Upper lobe of left lung (tissue), 6 donors: ENCODE results near the gene ACAP3. TPM values are rescaled to one million over a fixed set of nuclear protein-coding genes. Genes with fewer than 3 reads are reported as not detected.

ENCODE experiments used
- ATAC-seq, 2 donors: fragments of 200-7000 bp; cut with Tn5 transposase; one replicate each; pipeline ENCODE4 v1.9.1; 2022; ENCODE audit warnings: mild to moderate bottlenecking in 2 of 2, moderate library complexity in 2 of 2; ENCODE audit not compliant: low FRiP score in 2 of 2
- DNase-seq, 2 donors: peaks; one replicate each; pipeline ENCODE4 v3.0.0-alpha.2; 2019 to 2020
- H3K27ac ChIP-seq, 4 donors: fragments of 200-600 bp; sonication (generic); one replicate each; pipeline ENCODE4 v1.5.1; 2016 to 2019
- H3K27me3 ChIP-seq, 4 donors: fragments of 200-600 bp; sonication (generic); one replicate each; pipeline ENCODE4 v1.5.1; 2017 to 2019
- H3K36me3 ChIP-seq, 4 donors: fragments of 200-600 bp; sonication (generic); one replicate each; pipeline ENCODE4 v1.5.1; 2016 to 2019
- H3K4me1 ChIP-seq, 4 donors: fragments of 200-600 bp; sonication (generic); one replicate each; pipeline ENCODE4 v1.5.1; 2018 to 2019
- H3K4me3 ChIP-seq, 4 donors: fragments of 200-600 bp; sonication (generic); one replicate each; pipeline ENCODE4 v1.5.1; 2017 to 2019; ENCODE audit warnings: mild to moderate bottlenecking in 2 of 4, moderate library complexity in 1 of 4
- H3K9me3 ChIP-seq, 4 donors: fragments of 200-600 bp; sonication (generic); one replicate each; pipeline ENCODE4 v1.5.1; 2018 to 2019
- EP300 ChIP-seq, 4 donors: sonication (generic); formaldehyde crosslinking; IDR thresholded peaks; one replicate each; pipeline ENCODE4 v1.5.1; 2017; ENCODE audit warnings: antibody characterized with exemption in 4 of 4, control low read depth in 2 of 4
- POLR2A ChIP-seq, 4 donors: fragments of 450-650 bp; IDR thresholded peaks; one replicate each; pipeline ENCODE4 v1.5.1; 2016 to 2017; ENCODE audit warnings: antibody characterized with exemption in 4 of 4, mild to moderate bottlenecking in 2 of 4
- POLR2AphosphoS5 ChIP-seq, 2 donors: sonication (generic); formaldehyde crosslinking; IDR thresholded peaks; one replicate each; pipeline ENCODE4 v1.5.1; 2017; ENCODE audit warnings: antibody characterized with exemption in 2 of 2
- WGBS, 2 donors: methylation state at CpG; one replicate each; pipeline ENCODE4 v1.1.5; 2017 to 2018; 5-methylcytosine and 5-hydroxymethylcytosine counted together
- total RNA-seq, 6 donors: library from RNA; depleted of rRNA in 4 of 6; stranded (reverse); fragments of >200 nt in 4 of 6; gene quantifications; one replicate each; pipeline versions ENCODE4 v1.1.0 to v1.2.1, GENCODE V29; 2016 to 2021
- TF ChIP-seq, protein P1 (sequence below), 6 experiments: fragments of 450-650 bp in 4 of 6; fragments of 200-600 bp in 2 of 6; sonication (generic) in 2 of 6; IDR thresholded peaks; one replicate each; pipeline ENCODE4 v1.5.1; 2016 to 2019; ENCODE audit warnings: antibody characterized with exemption in 6 of 6
- donor health status: DM: no; HTN: no; CAD: no; lungs with moderate emphysema.
- donor health status: DM: no; HTN: yes; CAD: no; lungs with severe emphysema.

The ACAP3 gene
- total RNA-seq, 6 donors from 2014 or later, result 33.5 to 166 (median 60.1) TPM

DNA sequence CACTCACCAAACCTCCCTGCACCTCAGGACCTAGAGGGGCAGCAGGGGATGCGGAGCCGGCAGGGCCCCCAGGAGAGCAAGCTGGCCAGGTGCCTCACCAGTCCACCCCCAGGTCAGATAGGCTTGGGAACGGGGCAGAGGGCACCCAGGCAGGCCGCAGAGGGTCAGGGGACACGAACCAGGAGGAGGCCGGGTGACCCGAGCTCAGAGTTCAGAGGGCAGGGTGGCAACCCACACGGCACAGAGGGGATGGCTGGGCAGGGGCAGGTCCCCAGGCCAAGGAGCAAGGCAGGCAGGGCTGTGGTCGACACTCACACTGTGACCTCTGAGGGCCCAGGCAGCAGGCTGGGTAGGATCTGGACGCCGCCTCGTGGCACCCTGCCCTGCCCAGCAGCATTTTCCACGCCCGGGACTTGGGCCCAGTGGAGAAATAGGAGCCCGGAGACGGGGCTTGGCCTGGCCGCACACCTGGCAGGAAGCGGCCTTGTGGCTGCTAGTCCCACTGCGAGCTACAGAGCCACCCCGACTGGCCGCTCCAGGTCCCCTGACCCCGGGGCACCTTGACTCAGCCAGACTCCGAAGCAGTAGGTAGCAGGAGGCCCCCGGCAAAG is 36.2 kb upstream of the ACAP3 start:
- TF ChIP-seq, protein P1, sequence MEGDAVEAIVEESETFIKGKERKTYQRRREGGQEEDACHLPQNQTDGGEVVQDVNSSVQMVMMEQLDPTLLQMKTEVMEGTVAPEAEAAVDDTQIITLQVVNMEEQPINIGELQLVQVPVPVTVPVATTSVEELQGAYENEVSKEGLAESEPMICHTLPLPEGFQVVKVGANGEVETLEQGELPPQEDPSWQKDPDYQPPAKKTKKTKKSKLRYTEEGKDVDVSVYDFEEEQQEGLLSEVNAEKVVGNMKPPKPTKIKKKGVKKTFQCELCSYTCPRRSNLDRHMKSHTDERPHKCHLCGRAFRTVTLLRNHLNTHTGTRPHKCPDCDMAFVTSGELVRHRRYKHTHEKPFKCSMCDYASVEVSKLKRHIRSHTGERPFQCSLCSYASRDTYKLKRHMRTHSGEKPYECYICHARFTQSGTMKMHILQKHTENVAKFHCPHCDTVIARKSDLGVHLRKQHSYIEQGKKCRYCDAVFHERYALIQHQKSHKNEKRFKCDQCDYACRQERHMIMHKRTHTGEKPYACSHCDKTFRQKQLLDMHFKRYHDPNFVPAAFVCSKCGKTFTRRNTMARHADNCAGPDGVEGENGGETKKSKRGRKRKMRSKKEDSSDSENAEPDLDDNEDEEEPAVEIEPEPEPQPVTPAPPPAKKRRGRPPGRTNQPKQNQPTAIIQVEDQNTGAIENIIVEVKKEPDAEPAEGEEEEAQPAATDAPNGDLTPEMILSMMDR (IDR thresholded peaks at IDR 0.05), result no peak
- TF ChIP-seq EP300 (IDR thresholded peaks at IDR 0.05) (no peak), POLR2AphosphoS5 (IDR thresholded peaks at IDR 0.05) (no peak), POLR2A (IDR thresholded peaks at IDR 0.05) (no peak)
- Histone ChIP-seq H3K4me3 (no peak overlapping the region), H3K9me3 (no peaks in the 10 kb centered on the region), H3K4me1 (peaks cover 33 to 53% (median 45%) of the 10 kb centered on the region in 4 donors), H3K27me3 (no peaks in the 10 kb centered on the region), H3K36me3 (peaks cover 3 to 31% (median 21%) of the 10 kb centered on the region in 4 donors), H3K27ac (peak overlapping the region in 1 of 4 donors; percentile 49)
- ATAC-seq (no peak), DNase-seq (peak in 1 of 2 donors; percentile 78)
- WGBS, 2 donors, result 88 to 93% methylated on average over 18 to 24 of the region's 24 CpGs

DNA sequence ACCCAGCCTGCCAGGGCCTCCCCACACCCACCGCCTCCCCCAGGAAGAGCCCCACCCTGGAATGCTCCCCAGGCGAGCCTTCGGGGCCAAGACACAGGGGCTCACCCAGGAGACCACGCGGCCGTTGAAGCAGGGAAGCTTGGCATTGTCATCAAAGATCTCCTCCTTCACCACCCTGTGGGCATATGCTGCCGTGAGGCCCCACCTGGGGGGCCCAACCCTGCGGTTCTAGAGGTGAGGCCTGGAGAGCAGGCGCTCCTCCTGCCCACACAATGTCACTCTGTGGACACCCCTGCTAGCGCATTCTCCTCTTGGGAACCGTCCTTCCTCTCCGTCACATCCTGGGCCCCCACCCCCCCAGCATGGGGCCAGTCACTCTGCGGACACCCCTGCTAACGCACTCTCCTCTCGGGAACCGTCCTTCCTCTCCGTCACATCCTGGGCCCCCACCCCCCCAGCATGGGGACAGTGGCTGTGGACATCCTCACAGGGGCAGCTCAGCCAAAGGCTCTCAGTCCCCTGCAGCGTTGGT is 34.9 kb upstream of the ACAP3 start:
- peaks cover 27 to 43% (median 36%) of the 10 kb centered on the region in 4 donors for H3K4me1 ChIP-seq
- no peak for ATAC-seq
- peak in 1 of 2 donors; percentile 73 for DNase-seq
- no peaks in the 10 kb centered on the region for H3K9me3 ChIP-seq
- H3K36me3 ChIP-seq, result peaks cover 3 to 44% (median 33%) of the 10 kb centered on the region in 4 donors
- no peak overlapping the region for H3K27ac ChIP-seq
- no peak for TF ChIP-seq EP300 (IDR thresholded peaks at IDR 0.05)
- TF ChIP-seq POLR2AphosphoS5 (IDR thresholded peaks at IDR 0.05), result no peak
- no peak for TF ChIP-seq POLR2A (IDR thresholded peaks at IDR 0.05)
- TF ChIP-seq, protein P1 (IDR thresholded peaks at IDR 0.05), result no peak
- H3K27me3 ChIP-seq, result no peaks in the 10 kb centered on the region
- H3K4me3 ChIP-seq, result no peak overlapping the region
- WGBS, 2 donors, result 83 to 88% methylated on average over 14 to 18 of the region's 18 CpGs

DNA sequence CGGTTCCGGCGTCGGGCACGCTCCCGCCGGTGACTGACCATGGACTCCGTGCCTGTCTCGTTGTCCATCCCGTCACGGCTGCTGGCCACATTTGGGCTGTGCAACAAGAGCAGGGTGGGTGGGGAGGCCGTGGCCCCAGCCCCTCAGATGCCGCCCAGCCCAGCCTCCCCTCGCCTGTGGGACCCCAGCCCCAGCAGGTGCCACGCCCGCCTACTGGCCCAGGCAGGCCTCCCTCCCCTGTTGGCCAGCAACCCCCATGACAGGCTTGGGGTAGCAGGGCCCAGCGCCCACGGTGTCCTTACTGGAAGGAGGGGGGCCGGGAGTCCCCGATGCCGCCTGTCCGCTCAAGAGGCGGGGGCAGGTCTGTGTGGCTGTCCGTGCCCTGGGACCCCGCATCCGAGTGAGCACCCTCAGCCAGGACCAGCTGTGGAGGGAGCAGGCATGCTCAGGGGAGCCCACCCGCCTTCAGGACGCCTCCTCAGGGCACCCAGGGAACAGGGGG is 34.4 kb upstream of the ACAP3 start:
- ATAC-seq (no peak), DNase-seq (peak in 1 of 2 donors; percentile 83)
- H3K27me3 ChIP-seq, result no peaks in the 10 kb centered on the region
- H3K4me1 ChIP-seq, result peaks cover 21 to 38% (median 31%) of the 10 kb centered on the region in 4 donors
- no peaks in the 10 kb centered on the region for H3K9me3 ChIP-seq
- H3K36me3 ChIP-seq, result peaks cover 3 to 49% (median 36%) of the 10 kb centered on the region in 4 donors
- H3K4me3 ChIP-seq, result no peak overlapping the region
- TF ChIP-seq POLR2AphosphoS5 (IDR thresholded peaks at IDR 0.05) (no peak), POLR2A (IDR thresholded peaks at IDR 0.05) (no peak), EP300 (IDR thresholded peaks at IDR 0.05) (no peak)
- TF ChIP-seq, protein P1 (IDR thresholded peaks at IDR 0.05), result no peak
- H3K27ac ChIP-seq, result no peak overlapping the region
- 94% methylated on average over 10 to 25 of the region's 28 CpGs for whole genome bisulfite sequencing, 2 donors

DNA sequence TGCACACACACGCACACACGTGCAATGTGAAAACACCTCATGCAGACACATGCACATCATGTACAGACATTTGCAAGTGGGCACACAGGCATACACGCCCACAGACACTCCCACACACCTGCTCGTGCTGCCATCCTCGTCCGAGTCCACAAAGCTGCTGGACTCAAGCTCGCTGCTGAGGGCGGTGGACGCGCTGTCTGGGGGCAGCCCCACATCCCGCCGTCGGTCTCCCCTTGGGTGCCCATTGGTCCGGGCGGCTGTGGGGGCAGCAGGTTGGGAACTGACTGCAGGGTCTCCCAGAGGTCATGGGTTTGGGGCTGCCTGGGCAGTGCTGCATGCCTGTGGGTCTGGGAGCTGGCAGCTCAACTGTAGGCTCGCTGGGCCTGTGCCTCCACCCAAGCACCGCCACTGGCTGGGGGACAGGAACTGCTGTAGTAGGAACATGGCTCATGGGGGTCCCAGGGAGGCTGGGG is 33.9 kb upstream of the ACAP3 start:
- H3K36me3 ChIP-seq, result peaks cover 3 to 54% (median 39%) of the 10 kb centered on the region in 4 donors

More for the DNA sequence above, 33.9 kb upstream of the ACAP3 start:
- TF ChIP-seq, protein P1 (IDR thresholded peaks at IDR 0.05), result no peak
- no peak for TF ChIP-seq POLR2A (IDR thresholded peaks at IDR 0.05)
- no peak for TF ChIP-seq EP300 (IDR thresholded peaks at IDR 0.05)
- TF ChIP-seq POLR2AphosphoS5 (IDR thresholded peaks at IDR 0.05), result no peak
- H3K27me3 ChIP-seq, result no peaks in the 10 kb centered on the region
- H3K4me1 ChIP-seq, result peaks cover 16 to 33% (median 25%) of the 10 kb centered on the region in 4 donors
- ATAC-seq, result no peak
- H3K4me3 ChIP-seq, result no peak overlapping the region
- 91 to 95% methylated on average over 17 of the region's 17 CpGs for WGBS, 2 donors
- H3K9me3 ChIP-seq, result no peaks in the 10 kb centered on the region
- peak in 1 of 2 donors; percentile 72 for DNase-seq
- H3K27ac ChIP-seq, result no peak overlapping the region
